Esophagus squamous epithelium (tissue), 5 donors: ENCODE results near the gene ERN1. TPM values are rescaled to one million over a fixed set of nuclear protein-coding genes. Genes with fewer than 3 reads are reported as not detected.

Source experiments
- DNase-seq: peaks from one replicate; lab custom pipeline; 2025; lab: John Stamatoyannopoulos, UW
- H3K27ac ChIP-seq, 4 donors: fragments of 200-600 bp; sonication (generic); one replicate each; pipeline ENCODE4 v1.5.1; 2016 to 2019; ENCODE audit warnings: mild to moderate bottlenecking in 1 of 4
- H3K27me3 ChIP-seq, 4 donors: fragments of 200-600 bp; sonication (generic); 1 replicate in 3 of 4; 2 replicates in 1 of 4; pipeline versions ENCODE4 v1.5.1 to v1.6.0; 2017 to 2021; ENCODE audit warnings: antibody characterized with exemption in 1 of 4
- H3K36me3 ChIP-seq, 3 donors: fragments of 200-600 bp; sonication (generic); one replicate each; pipeline ENCODE4 v1.5.1; 2016 to 2019
- H3K4me1 ChIP-seq, 3 donors: fragments of 200-600 bp; sonication (generic); one replicate each; pipeline ENCODE4 v1.5.1; 2017 to 2019
- H3K4me3 ChIP-seq, 4 donors: fragments of 200-600 bp; sonication (generic); 1 replicate in 3 of 4; 2 replicates in 1 of 4; pipeline ENCODE4 v1.5.1; 2016 to 2019; ENCODE audit warnings: mild to moderate bottlenecking in 2 of 4, moderate library complexity in 1 of 4
- H3K9me3 ChIP-seq, 3 donors: fragments of 200-600 bp; sonication (generic); one replicate each; pipeline ENCODE4 v1.5.1; 2016 to 2019
- CTCF ChIP-seq, 6 experiments: fragments of 450-650 bp in 4 of 6; fragments of 200-600 bp in 2 of 6; sonication (generic) in 2 of 6; IDR thresholded peaks; one replicate each; pipeline ENCODE4 v1.5.1; 2016 to 2019; ENCODE audit warnings: antibody characterized with exemption in 6 of 6, mild to moderate bottlenecking in 4 of 6, moderate library complexity in 4 of 6
- POLR2A ChIP-seq, 4 donors: fragments of 450-650 bp; IDR thresholded peaks; one replicate each; pipeline ENCODE4 v1.6.1; 2017; ENCODE audit warnings: antibody characterized with exemption in 4 of 4, mild to moderate bottlenecking in 4 of 4, moderate library complexity in 3 of 4
- WGBS, 2 donors: methylation state at CpG; one replicate each; pipeline ENCODE4 v1.1.5; 2018; 5-methylcytosine and 5-hydroxymethylcytosine counted together
- intact Hi-C: fragments of 100-400 bp; cut with DNase I; formaldehyde crosslinking; loops from one replicate; pipeline ENCODE4 v1.15.0; 2022
- total RNA-seq, 4 donors: library from RNA; depleted of rRNA; stranded (reverse); fragments of >200 nt; gene quantifications; one replicate each; pipeline ENCODE4 v1.1.0, GENCODE V29; 2016
- donor health status: DM: yes; HTN: yes; CAD: no.

Gene ERN1
- total RNA-seq, 4 donors from 2014 or later = 9.2 to 19.1 (median 15.1) TPM

DNA sequence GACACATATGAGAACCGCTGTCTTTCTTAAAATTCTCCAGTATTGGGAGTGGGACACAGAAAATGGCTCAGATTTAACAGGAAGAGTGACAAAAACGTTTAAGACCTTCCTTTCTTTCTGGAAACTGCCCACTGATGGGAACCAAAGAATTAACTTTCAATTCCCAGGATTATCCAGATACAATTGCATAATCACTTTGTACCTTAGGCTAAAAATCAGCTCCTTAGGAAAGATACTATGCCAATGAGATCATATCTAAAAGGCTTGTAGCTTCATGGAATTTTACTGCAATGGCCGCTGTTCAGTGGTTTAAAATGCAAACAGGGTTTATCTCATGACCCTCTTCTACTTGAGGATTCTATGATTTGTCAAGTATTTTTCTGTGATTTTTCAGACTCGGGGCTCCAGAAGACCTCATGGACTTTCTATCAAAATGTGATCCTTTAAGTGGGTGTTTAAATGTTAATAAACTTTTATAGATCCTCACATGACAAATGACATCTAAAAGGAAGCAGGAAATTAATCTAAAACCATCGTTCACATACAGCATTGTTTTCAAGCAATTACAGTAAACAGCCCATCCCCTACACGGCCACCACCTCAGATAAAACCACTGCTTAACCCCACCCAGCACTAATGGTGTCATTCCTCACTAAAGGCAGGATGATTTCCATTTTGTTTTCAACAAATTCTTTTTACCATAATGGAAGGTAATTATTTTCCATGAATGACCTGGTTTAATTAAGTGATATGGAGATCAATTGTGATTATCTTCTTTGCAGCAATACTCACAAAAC is 31.6 kb upstream of the ERN1 start:
- peaks cover 0 to 44% (median 0%) of the 10 kb centered on the region in 3 donors for H3K4me1 ChIP-seq
- WGBS, 2 donors = 61 to 63% methylated on average over 6 of the region's 6 CpGs

DNA sequence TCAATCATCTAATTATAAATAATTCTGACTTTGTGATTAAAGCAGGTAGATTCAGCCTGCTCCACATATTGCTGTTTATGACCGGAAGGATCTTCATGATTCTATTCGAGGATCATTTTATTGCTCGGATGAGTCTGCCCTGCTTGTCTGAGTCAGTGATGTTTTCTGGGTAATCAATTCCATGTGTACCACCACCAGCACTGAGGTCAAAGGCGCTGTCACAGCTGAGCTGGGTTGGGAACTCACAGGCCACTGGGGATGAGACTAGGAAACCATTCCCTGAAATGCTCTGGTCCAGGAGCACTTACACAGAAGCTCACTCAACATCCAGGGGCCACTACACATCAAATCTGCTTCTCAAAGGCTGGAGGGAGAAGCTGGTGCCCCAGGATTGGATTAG is 30.4 kb upstream of the ERN1 start:
- Histone ChIP-seq H3K4me1 (peaks cover 0 to 50% (median 7%) of the 10 kb centered on the region in 3 donors), H3K4me3 (no peak overlapping the region), H3K9me3 (no peaks in the 10 kb centered on the region), H3K36me3 (peaks cover 0 to 35% (median 0%) of the 10 kb centered on the region in 3 donors), H3K27me3 (no peaks in the 10 kb centered on the region), H3K27ac (no peak overlapping the region)
- 78 to 98% methylated on average over 3 to 4 of the region's 4 CpGs for WGBS, 2 donors
- intact Hi-C loops = no loop called here
- no peak for TF ChIP-seq CTCF (IDR thresholded peaks at IDR 0.05)
- TF ChIP-seq POLR2A (IDR thresholded peaks at IDR 0.05) = no peak
- no peak for DNase-seq

More for the DNA sequence above, 31.6 kb upstream of the ERN1 start:
- TF ChIP-seq CTCF (IDR thresholded peaks at IDR 0.05) (no peak), POLR2A (IDR thresholded peaks at IDR 0.05) (no peak)
- Histone ChIP-seq H3K27me3 (no peaks in the 10 kb centered on the region), H3K27ac (peak overlapping the region in 1 of 4 donors; percentile 32), H3K9me3 (no peaks in the 10 kb centered on the region), H3K36me3 (peaks cover 0 to 43% (median 0%) of the 10 kb centered on the region in 3 donors), H3K4me3 (no peak overlapping the region)
- DNase-seq = no peak
- intact Hi-C loops = no loop called here

DNA sequence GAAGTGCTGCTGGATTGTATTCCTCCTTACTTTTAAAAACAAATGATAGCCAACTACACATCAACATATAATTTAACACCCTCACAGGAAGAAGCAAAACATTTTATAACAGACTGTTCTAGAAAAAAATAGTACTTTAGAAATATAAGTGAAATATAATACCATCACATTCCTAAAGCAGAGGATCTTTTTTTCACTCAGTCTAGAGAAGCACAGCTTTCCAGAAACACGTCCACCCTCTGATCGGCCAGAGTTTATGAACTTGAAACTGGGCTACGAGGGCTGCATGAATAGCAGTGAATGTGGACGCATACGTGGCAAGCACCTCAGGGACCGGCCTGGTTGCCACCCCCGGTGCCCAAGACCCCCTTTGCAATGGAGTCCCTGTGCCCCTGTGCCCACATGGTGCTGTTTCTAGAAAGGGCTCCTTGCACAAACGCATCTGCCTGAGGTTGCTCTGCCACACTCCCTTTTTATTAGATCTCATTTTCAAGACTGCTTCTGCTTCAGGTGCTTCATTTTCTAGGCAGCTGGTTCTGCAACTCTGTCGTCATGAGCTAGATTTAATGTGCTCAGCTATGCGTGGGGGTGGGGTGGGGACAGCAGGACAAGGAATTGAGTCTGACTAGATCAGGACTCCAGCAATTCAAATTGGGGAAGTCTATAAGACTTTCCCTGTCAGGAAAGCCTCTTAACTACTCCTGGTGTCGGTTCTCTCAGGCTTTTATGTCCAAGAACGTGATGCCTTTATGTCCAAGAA is 29.1 kb upstream of the ERN1 start:
- Histone ChIP-seq H3K4me1 (peaks cover 0 to 52% (median 7%) of the 10 kb centered on the region in 3 donors), H3K9me3 (no peaks in the 10 kb centered on the region), H3K27me3 (no peaks in the 10 kb centered on the region), H3K27ac (no peak overlapping the region), H3K4me3 (no peak overlapping the region), H3K36me3 (peaks cover 0 to 43% (median 0%) of the 10 kb centered on the region in 3 donors)
- TF ChIP-seq CTCF (IDR thresholded peaks at IDR 0.05) = no peak
- TF ChIP-seq POLR2A (IDR thresholded peaks at IDR 0.05) = no peak
- 83 to 84% methylated on average over 11 to 12 of the region's 12 CpGs for WGBS, 2 donors
- intact Hi-C loops = no loop called here
- DNase-seq = no peak

GRCh38 chr17:64158406-64158805 is 28.5 kb upstream of the ERN1 start:
- Histone ChIP-seq H3K27me3 (no peaks in the 10 kb centered on the region), H3K36me3 (peaks cover 0 to 49% (median 3%) of the 10 kb centered on the region in 3 donors), H3K27ac (no peak overlapping the region), H3K4me1 (peaks cover 0 to 46% (median 7%) of the 10 kb centered on the region in 3 donors), H3K9me3 (no peaks in the 10 kb centered on the region), H3K4me3 (no peak overlapping the region)
- 75 to 82% methylated on average over 7 of the region's 7 CpGs for WGBS, 2 donors
- DNase-seq = no peak
- no peak for TF ChIP-seq POLR2A (IDR thresholded peaks at IDR 0.05)
- TF ChIP-seq CTCF (IDR thresholded peaks at IDR 0.05) = no peak
- intact Hi-C loops = no loop called here
